ENCODE data around the gene DAGLA. TPM values are rescaled to one million over a fixed set of nuclear protein-coding genes. Genes with fewer than 3 reads are reported as not detected.

Gene DAGLA
- total RNA-seq, 1 donor, result 3.6 TPM

DNA sequence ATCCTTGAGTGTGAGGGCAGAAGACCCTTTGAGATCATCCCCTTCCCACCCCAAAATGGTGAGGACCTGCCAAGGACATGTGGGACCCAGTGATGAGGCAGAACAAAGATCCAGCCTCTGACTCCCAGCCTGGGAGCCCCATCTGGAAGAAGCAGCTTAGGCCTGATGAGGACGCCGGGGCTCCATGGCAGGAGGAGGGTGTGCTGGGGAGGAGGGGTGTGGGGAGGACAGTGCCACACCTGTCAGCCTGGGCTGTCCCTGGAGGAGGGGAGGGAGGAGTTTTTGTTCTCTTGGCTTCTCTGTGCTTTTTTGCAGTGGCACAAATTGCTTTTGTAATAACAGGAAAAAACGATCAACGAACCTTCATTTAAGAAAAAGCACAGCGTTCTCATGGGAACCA, 44.4 kb upstream of the DAGLA start:
- Histone ChIP-seq H4K20me1 (ENCODE audit: insufficient read depth, low read length) (no peaks in the 10 kb centered on the region), H3K36me3 (ENCODE audit: insufficient read depth, low read length) (no peaks in the 10 kb centered on the region), H3K27ac (ENCODE audit: low read depth, low read length) (no peak overlapping the region), H3K4me3 (ENCODE audit: insufficient read depth, low read length) (no peak overlapping the region), H3K4me2 (ENCODE audit: insufficient read depth, low read length) (no peak overlapping the region), H2AFZ (ENCODE audit: low read length) (no peak overlapping the region), H3K9me3 (ENCODE audit: low read depth, low read length) (no peaks in the 10 kb centered on the region), H3K4me1 (ENCODE audit: insufficient read depth, low read length) (peaks cover 15% of the 10 kb centered on the region), H3K27me3 (ENCODE audit: insufficient read depth, low read length) (no peaks in the 10 kb centered on the region), H3K79me2 (ENCODE audit: insufficient read depth, low read length) (no peaks in the 10 kb centered on the region)
- DNase-seq (ENCODE audit: insufficient read length, low spot score, missing footprints), result no peak
- TF ChIP-seq CTCF (IDR thresholded peaks at IDR 0.05; ENCODE audit: extremely low read depth, low read depth, low read length), result no peak

- Histone ChIP-seq H3K9me3 (ENCODE audit: low read depth, low read length) (no peaks in the 10 kb centered on the region), H3K79me2 (ENCODE audit: insufficient read depth, low read length) (no peaks in the 10 kb centered on the region)
Measured at GRCh38 chr11:61636676-61637075, 43.5 kb upstream of the DAGLA start.

GRCh38 chr11:61637277-61637676, 42.9 kb upstream of the DAGLA start:
- H3K79me2 ChIP-seq (ENCODE audit: insufficient read depth, low read length), result no peaks in the 10 kb centered on the region
- TF ChIP-seq CTCF (IDR thresholded peaks at IDR 0.05; ENCODE audit: extremely low read depth, low read depth, low read length), result no peak
- no peak overlapping the region for H3K4me2 ChIP-seq (ENCODE audit: insufficient read depth, low read length)
- no peaks in the 10 kb centered on the region for H3K36me3 ChIP-seq (ENCODE audit: insufficient read depth, low read length)
- no peaks in the 10 kb centered on the region for H3K9me3 ChIP-seq (ENCODE audit: low read depth, low read length)
- no peak overlapping the region for H3K27ac ChIP-seq (ENCODE audit: low read depth, low read length)
- peaks cover 9% of the 10 kb centered on the region for H3K4me1 ChIP-seq (ENCODE audit: insufficient read depth, low read length)
- no peak overlapping the region for H3K4me3 ChIP-seq (ENCODE audit: insufficient read depth, low read length)
- H2AFZ ChIP-seq (ENCODE audit: low read length), result no peak overlapping the region
- no peak for DNase-seq (ENCODE audit: insufficient read length, low spot score, missing footprints)
- no peaks in the 10 kb centered on the region for H4K20me1 ChIP-seq (ENCODE audit: insufficient read depth, low read length)
- no peaks in the 10 kb centered on the region for H3K27me3 ChIP-seq (ENCODE audit: insufficient read depth, low read length)

More at GRCh38 chr11:61636676-61637075, 43.5 kb upstream of the DAGLA start:
- Histone ChIP-seq H3K4me2 (ENCODE audit: insufficient read depth, low read length) (no peak overlapping the region), H4K20me1 (ENCODE audit: insufficient read depth, low read length) (no peaks in the 10 kb centered on the region), H2AFZ (ENCODE audit: low read length) (no peak overlapping the region), H3K27me3 (ENCODE audit: insufficient read depth, low read length) (no peaks in the 10 kb centered on the region), H3K4me1 (ENCODE audit: insufficient read depth, low read length) (peaks cover 15% of the 10 kb centered on the region), H3K36me3 (ENCODE audit: insufficient read depth, low read length) (no peaks in the 10 kb centered on the region), H3K4me3 (ENCODE audit: insufficient read depth, low read length) (no peak overlapping the region), H3K27ac (ENCODE audit: low read depth, low read length) (no peak overlapping the region)
- DNase-seq (ENCODE audit: insufficient read length, low spot score, missing footprints), result no peak
- no peak for TF ChIP-seq CTCF (IDR thresholded peaks at IDR 0.05; ENCODE audit: extremely low read depth, low read depth, low read length)

DNA sequence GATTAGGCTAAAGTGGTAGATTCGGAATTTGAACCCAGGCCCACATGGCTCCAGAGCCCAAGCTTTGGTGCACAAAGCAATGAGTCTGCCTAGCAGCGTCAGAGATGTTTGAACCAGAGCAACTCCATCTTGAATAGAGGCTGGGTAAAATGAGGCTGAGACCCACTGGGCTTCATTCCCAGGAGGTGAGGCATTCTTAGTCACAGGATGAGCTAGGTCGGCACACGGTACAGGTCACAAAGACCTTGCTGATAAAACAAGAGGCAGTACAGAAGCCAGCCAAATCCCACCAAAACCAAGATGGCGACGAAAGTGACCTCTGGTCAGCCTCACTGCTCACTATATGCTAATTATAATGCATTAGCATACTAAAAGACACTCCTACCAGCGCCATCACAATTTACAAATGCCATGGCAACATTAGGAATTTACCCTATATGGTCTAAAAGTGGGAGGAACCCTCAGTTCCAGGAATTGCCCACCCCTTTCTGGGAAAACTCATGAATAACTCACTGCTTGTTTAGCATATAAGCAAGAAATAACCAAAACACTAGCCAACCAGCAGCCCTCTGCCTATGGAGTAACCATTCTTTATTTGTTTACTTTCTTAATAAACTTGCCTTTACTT, 40.3 kb upstream of the DAGLA start:
- no peaks in the 10 kb centered on the region for H3K9me3 ChIP-seq (ENCODE audit: low read depth, low read length)
- peaks cover 6% of the 10 kb centered on the region for H3K27me3 ChIP-seq (ENCODE audit: insufficient read depth, low read length)
- no peak for TF ChIP-seq CTCF (IDR thresholded peaks at IDR 0.05; ENCODE audit: extremely low read depth, low read depth, low read length)
- H4K20me1 ChIP-seq (ENCODE audit: insufficient read depth, low read length), result no peaks in the 10 kb centered on the region
- no peak for DNase-seq (ENCODE audit: insufficient read length, low spot score, missing footprints)
- no peak overlapping the region for H2AFZ ChIP-seq (ENCODE audit: low read length)
- peaks cover 5% of the 10 kb centered on the region for H3K4me1 ChIP-seq (ENCODE audit: insufficient read depth, low read length)
- H3K27ac ChIP-seq (ENCODE audit: low read depth, low read length), result no peak overlapping the region
- no peak overlapping the region for H3K4me2 ChIP-seq (ENCODE audit: insufficient read depth, low read length)
- no peaks in the 10 kb centered on the region for H3K36me3 ChIP-seq (ENCODE audit: insufficient read depth, low read length)
- H3K4me3 ChIP-seq (ENCODE audit: insufficient read depth, low read length), result no peak overlapping the region
- no peaks in the 10 kb centered on the region for H3K79me2 ChIP-seq (ENCODE audit: insufficient read depth, low read length)

Data from osteoblast (primary cell).